COLO668 (cell line): ENCODE measurements around the gene OR10J1.

ENCODE experiments used
- DNase-seq: peaks from one replicate; lab custom pipeline; 2025; ENCODE audit not compliant: unreplicated experiment; lab: John Stamatoyannopoulos, UW

OR10J1 gene

DNA sequence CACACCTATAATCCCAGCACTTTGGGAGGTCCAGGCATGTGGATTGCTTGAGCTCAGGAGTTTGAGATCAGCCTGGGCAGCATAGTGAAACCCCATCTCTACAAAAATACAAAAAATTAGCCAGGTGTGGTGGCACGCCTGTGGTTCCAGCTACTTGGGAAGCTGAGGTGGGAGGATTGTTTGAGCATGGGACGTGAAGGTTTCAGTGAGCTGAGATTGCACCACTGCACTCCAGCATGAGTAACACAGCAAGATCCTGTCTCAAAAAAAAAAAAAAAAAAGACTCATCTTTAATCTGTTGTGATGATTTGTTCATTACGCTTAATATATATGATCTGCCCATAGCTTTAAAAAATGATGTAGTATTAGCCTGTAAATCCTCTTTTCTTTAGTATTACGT lies 44.0 kb downstream of the OR10J1 start:
- no peak for DNase-seq
